AG10803 (cell line): ENCODE data around the gene SPATS2L.
A peak's percentile ranks its signal among the peaks of the same experiment; 100 is the strongest.

Experiments used
- DNase-seq: peaks from one replicate; pipeline ENCODE4 v3.0.0; 2010; ENCODE audit warnings: low read depth
- H3K4me3 ChIP-seq: 2 replicates; pipeline ENCODE4 v1.5.1; 2011; ENCODE audit warnings: mild to moderate bottlenecking, low read length, control low read depth
- TF ChIP-seq, protein P1 (sequence below): conservative IDR thresholded peaks from 2 replicates; pipeline ENCODE4 v1.5.1; 2011; ENCODE audit warnings: mild to moderate bottlenecking, low read length, control low read depth, inconsistent platforms

Gene SPATS2L

GRCh38 chr2:200422532-200423261 is 116.2 kb downstream of the SPATS2L start:
- TF ChIP-seq, protein P1, sequence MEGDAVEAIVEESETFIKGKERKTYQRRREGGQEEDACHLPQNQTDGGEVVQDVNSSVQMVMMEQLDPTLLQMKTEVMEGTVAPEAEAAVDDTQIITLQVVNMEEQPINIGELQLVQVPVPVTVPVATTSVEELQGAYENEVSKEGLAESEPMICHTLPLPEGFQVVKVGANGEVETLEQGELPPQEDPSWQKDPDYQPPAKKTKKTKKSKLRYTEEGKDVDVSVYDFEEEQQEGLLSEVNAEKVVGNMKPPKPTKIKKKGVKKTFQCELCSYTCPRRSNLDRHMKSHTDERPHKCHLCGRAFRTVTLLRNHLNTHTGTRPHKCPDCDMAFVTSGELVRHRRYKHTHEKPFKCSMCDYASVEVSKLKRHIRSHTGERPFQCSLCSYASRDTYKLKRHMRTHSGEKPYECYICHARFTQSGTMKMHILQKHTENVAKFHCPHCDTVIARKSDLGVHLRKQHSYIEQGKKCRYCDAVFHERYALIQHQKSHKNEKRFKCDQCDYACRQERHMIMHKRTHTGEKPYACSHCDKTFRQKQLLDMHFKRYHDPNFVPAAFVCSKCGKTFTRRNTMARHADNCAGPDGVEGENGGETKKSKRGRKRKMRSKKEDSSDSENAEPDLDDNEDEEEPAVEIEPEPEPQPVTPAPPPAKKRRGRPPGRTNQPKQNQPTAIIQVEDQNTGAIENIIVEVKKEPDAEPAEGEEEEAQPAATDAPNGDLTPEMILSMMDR = no peak
- DNase-seq = no peak

DNA sequence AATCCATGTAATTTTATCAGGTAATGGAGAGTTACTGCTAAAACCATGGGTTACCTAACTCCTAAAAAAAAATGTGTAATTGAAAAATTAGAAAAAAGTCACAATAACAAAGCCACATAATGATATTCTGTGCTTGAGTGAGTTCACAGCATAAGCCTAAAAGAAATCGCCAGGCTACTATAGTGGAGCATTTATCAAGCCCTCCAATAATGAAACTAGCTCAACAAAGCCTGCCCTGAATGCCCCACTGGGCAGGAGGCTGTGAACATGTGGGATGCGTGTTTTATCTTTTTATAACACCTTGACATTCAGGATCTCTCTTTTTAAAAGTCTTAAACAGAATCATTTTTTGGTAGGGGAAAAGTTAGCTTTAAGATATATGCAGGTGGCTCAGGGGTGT is 117.0 kb downstream of the SPATS2L start:
- DNase-seq = no peak
- H3K4me3 ChIP-seq = no peak overlapping the region
- TF ChIP-seq, protein P1 = no peak

More at GRCh38 chr2:200422532-200423261, 116.2 kb downstream of the SPATS2L start:
- no peak overlapping the region for H3K4me3 ChIP-seq

GRCh38 chr2:200425026-200425821 is 118.7 kb downstream of the SPATS2L start:
- no peak for DNase-seq
- H3K4me3 ChIP-seq = no peak overlapping the region
- TF ChIP-seq, protein P1 = no peak

- TF ChIP-seq, protein P1 = no peak
- no peak for DNase-seq
- no peak overlapping the region for H3K4me3 ChIP-seq
Measured at GRCh38 chr2:200426754-200427153, 120.3 kb downstream of the SPATS2L start.

DNA sequence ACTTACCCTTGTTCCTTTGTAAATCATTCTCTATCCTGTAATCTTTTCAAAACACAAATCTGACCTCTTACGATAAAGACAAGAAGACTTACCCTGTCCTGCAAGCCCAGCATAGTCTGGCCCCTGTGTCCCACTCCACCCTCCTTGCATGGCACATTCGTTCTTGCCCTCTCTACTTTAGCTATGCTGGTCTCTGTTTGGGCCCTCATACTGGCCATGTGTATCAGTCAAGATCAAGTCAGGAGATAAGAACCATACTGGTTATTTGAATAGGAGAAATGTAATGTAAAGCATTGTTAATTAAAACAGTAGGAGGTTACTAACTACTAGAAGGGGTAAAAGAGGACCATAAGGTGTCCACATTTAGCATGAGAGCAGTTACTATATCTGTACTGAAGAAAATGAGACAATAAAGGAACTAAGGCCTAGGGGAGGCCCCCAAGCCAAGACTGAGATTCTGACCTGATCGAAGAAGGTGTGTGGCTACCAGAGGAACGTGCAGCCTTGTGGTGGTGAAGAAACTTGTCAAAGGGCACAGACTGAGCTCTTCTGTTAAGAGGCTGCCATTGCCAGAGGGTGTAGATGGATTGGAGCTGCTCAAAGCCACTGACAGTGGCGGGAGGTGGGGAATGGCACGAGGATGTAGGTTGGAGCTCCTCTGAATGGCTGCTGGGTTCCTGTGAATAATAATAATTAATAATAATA is 122.6 kb downstream of the SPATS2L start:
- TF ChIP-seq, protein P1 = no peak
- no peak overlapping the region for H3K4me3 ChIP-seq
- DNase-seq = no peak

DNA sequence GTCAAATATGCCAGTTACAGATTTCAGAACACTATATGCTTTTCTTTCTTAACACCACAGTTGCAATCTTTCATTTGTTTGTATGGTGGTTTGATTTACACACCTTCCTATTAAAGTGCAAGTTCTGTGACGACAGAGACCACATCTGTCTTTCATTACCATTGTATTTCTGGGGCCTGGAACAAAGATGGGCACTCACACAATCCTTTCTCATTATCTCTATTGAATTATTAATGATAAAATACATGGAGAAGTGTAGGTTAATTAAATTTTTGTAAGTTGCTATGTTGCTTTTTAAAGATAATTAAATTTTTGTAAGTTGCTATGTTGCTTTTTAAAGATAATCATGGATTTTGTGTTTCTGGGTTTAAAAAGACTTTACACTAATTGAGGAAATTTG is 123.5 kb downstream of the SPATS2L start:
- peak; percentile 58 for DNase-seq

More for the DNA sequence above, 123.5 kb downstream of the SPATS2L start:
- TF ChIP-seq, protein P1 = no peak
- no peak overlapping the region for H3K4me3 ChIP-seq
